Uterus (tissue), 4 donors: ENCODE measurements around the gene HSPA12A. TPM values are rescaled to one million over a fixed set of nuclear protein-coding genes. Genes with fewer than 3 reads are reported as not detected.

Source experiments
- DNase-seq, 2 donors: peaks; one replicate each; pipeline ENCODE4 v3.0.0-alpha.2; 2019 to 2020
- H3K27ac ChIP-seq, 2 donors: fragments of 200-600 bp; sonication (generic); 1 replicate in 1 of 2; 2 replicates in 1 of 2; pipeline ENCODE4 v1.5.1; 2016 to 2018
- H3K27me3 ChIP-seq, 2 donors: fragments of 200-600 bp; sonication (generic); one replicate each; pipeline ENCODE4 v1.5.1; 2018 to 2019; ENCODE audit warnings: control low read depth in 1 of 2
- H3K36me3 ChIP-seq, 2 donors: fragments of 200-600 bp; sonication (generic); one replicate each; pipeline ENCODE4 v1.5.1; 2019; ENCODE audit warnings: control low read depth in 1 of 2
- H3K4me1 ChIP-seq, 2 donors: fragments of 200-600 bp; sonication (generic); one replicate each; pipeline ENCODE4 v1.5.1; 2018 to 2019; ENCODE audit warnings: control low read depth in 1 of 2
- H3K4me3 ChIP-seq, 2 donors: fragments of 200-600 bp; sonication (generic); 1 replicate in 1 of 2; 2 replicates in 1 of 2; pipeline ENCODE4 v1.5.1; 2018 to 2019; ENCODE audit warnings: mild to moderate bottlenecking in 1 of 2
- H3K9me3 ChIP-seq, 2 donors: fragments of 200-600 bp; sonication (generic); one replicate each; pipeline ENCODE4 v1.5.1; 2019; ENCODE audit warnings: control low read depth in 1 of 2
- POLR2A ChIP-seq, 2 donors: fragments of 450-650 bp; IDR thresholded peaks; one replicate each; pipeline ENCODE4 v1.6.1; 2016; ENCODE audit warnings: antibody characterized with exemption in 2 of 2, mild to moderate bottlenecking in 1 of 2, moderate library complexity in 1 of 2
- intact Hi-C: fragments of 100-400 bp; cut with DNase I; formaldehyde crosslinking; loops from one replicate; pipeline ENCODE4 v1.15.1; 2023; ENCODE audit warnings: low total_unique reads
- total RNA-seq, 4 donors: library from RNA; depleted of rRNA in 3 of 4; stranded (reverse); fragments of >200 nt in 3 of 4; gene quantifications; one replicate each; pipeline versions ENCODE4 v1.1.0 to v1.2.4, GENCODE V29; 2014 to 2023
- TF ChIP-seq, protein P1 (sequence below), 4 experiments: fragments of 200-600 bp in 2 of 4; fragments of 450-650 bp in 2 of 4; sonication (generic) in 2 of 4; IDR thresholded peaks; one replicate each; pipeline ENCODE4 v1.5.1; 2016 to 2019; ENCODE audit warnings: antibody characterized with exemption in 4 of 4, mild to moderate bottlenecking in 2 of 4, moderate library complexity in 1 of 4
- donor health status: DM: yes; HTN: yes; CAD: no.

Gene HSPA12A
- total RNA-seq, 4 donors from 2014 or later, result 4.9 to 32.0 (median 16.0) TPM

DNA sequence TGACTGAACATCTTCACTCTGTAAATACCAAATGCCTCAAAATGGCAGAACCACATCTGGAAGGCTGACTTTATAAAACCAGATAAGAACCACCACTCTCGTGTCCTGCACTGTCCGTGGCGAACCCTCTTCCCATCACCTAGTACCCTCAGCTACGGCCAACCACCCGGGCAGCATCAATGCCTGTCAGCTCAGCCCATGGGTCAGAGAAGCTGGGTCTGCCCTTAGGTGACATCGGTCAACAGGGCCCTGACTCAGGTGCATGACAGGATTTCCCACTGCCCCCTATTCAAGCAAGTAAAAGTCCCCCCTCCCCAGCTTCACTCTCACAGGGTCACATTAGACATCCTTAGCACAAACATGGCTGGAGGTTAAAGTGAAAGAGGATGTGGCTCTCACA, 56.6 kb downstream of the HSPA12A start:
- Histone ChIP-seq H3K9me3 (no peaks in the 10 kb centered on the region), H3K4me3 (no peak overlapping the region), H3K36me3 (no peaks in the 10 kb centered on the region), H3K27ac (no peak overlapping the region), H3K27me3 (no peaks in the 10 kb centered on the region), H3K4me1 (peaks cover 3 to 9% of the 10 kb centered on the region in 2 donors)
- DNase-seq, result no peak
- TF ChIP-seq POLR2A (IDR thresholded peaks at IDR 0.05), result no peak
- TF ChIP-seq, protein P1, sequence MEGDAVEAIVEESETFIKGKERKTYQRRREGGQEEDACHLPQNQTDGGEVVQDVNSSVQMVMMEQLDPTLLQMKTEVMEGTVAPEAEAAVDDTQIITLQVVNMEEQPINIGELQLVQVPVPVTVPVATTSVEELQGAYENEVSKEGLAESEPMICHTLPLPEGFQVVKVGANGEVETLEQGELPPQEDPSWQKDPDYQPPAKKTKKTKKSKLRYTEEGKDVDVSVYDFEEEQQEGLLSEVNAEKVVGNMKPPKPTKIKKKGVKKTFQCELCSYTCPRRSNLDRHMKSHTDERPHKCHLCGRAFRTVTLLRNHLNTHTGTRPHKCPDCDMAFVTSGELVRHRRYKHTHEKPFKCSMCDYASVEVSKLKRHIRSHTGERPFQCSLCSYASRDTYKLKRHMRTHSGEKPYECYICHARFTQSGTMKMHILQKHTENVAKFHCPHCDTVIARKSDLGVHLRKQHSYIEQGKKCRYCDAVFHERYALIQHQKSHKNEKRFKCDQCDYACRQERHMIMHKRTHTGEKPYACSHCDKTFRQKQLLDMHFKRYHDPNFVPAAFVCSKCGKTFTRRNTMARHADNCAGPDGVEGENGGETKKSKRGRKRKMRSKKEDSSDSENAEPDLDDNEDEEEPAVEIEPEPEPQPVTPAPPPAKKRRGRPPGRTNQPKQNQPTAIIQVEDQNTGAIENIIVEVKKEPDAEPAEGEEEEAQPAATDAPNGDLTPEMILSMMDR (IDR thresholded peaks at IDR 0.05), result no peak
- intact Hi-C loops, result loop anchor here (10.0 kb wide), 1 partner anchor 489 kb away; no protein-coding TSS in a partner anchor

DNA sequence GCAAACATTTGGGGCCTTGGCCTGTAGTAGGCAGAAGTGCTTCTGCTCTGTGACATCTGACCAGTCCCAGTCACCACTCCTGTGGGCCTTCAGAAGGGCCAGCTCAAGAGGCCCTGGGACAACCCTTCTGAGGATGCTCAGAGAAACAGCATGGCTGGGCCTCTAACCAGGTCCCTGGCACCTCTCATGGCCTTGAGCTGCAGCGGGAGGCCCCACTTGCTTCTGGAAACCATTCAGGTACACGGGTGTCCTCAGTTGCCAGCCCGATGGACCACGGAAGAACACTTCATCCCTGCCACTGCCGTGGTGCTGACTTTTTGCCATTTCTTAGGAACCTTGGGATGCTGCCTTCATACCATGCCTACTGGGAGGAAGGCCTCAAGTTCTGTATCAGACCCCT, 57.6 kb downstream of the HSPA12A start:
- Histone ChIP-seq H3K9me3 (no peaks in the 10 kb centered on the region), H3K27ac (no peak overlapping the region), H3K36me3 (no peaks in the 10 kb centered on the region), H3K4me1 (peaks cover 3 to 5% of the 10 kb centered on the region in 2 donors), H3K4me3 (no peak overlapping the region), H3K27me3 (no peaks in the 10 kb centered on the region)
- no peak for DNase-seq
- no peak for TF ChIP-seq POLR2A (IDR thresholded peaks at IDR 0.05)
- TF ChIP-seq, protein P1 (IDR thresholded peaks at IDR 0.05), result no peak
- intact Hi-C loops, result loop anchor here (5.0 to 10.0 kb wide), 2 partner anchors 103 to 490 kb away; no protein-coding TSS in a partner anchor

DNA sequence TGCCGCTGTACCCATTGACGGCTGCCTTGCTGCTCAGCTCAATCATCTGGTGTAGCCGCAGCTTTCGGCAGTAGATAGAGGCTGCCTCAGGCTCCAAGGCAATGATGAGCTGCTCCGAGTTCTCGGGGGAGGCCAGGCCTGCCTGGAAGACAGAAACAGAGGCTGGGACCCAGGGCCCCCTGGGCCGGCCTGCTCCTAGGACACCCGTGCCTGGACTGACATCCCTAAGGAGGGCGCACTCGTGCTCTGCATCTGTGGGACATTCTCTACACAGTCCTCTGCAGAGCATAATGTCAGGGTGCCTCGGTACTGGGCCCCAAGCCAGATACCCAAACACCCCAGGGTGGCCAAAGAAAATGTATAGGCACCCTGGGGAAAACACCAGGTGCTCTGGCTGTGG, 58.5 kb downstream of the HSPA12A start:
- H3K36me3 ChIP-seq, result no peaks in the 10 kb centered on the region
- no peak overlapping the region for H3K27ac ChIP-seq

DNA sequence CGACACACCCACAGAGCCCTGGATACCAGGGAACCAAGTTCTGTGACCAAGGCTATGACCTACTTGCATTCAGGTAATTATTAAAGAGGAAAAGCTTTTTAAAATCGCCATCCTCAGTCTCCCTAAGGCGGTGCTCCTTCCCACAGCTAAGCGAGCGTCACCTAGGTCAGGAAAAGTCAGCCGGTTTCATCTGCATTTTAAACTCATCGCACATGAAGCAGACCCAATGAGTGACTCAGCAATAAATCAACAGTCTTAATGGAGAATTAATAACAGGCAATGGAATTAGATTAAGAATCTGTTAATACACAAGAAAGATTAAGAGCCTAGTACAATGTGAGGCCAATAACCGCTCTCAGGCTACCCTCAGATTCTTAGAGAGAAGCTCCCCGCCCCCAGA, 59.2 kb downstream of the HSPA12A start:
- no peak for TF ChIP-seq POLR2A (IDR thresholded peaks at IDR 0.05)
- TF ChIP-seq, protein P1 (IDR thresholded peaks at IDR 0.05), result no peak
- no peak for DNase-seq
- Histone ChIP-seq H3K36me3 (no peaks in the 10 kb centered on the region), H3K4me1 (no peaks in the 10 kb centered on the region), H3K27ac (no peak overlapping the region), H3K9me3 (no peaks in the 10 kb centered on the region), H3K27me3 (no peaks in the 10 kb centered on the region), H3K4me3 (no peak overlapping the region)
- intact Hi-C loops, result loop anchor here (5.0 to 10.0 kb wide), 2 partner anchors 104 to 492 kb away; no protein-coding TSS in a partner anchor

More for the DNA sequence above, 58.5 kb downstream of the HSPA12A start:
- no peak overlapping the region for H3K4me3 ChIP-seq
- H3K9me3 ChIP-seq, result no peaks in the 10 kb centered on the region
- no peaks in the 10 kb centered on the region for H3K27me3 ChIP-seq
- intact Hi-C loops, result loop anchor here (5.0 to 10.0 kb wide), 2 partner anchors 103 to 491 kb away; no protein-coding TSS in a partner anchor
- TF ChIP-seq POLR2A (IDR thresholded peaks at IDR 0.05), result no peak
- TF ChIP-seq, protein P1 (IDR thresholded peaks at IDR 0.05), result no peak
- H3K4me1 ChIP-seq, result peaks cover 0 to under 1% of the 10 kb centered on the region in 2 donors
- DNase-seq, result no peak

DNA sequence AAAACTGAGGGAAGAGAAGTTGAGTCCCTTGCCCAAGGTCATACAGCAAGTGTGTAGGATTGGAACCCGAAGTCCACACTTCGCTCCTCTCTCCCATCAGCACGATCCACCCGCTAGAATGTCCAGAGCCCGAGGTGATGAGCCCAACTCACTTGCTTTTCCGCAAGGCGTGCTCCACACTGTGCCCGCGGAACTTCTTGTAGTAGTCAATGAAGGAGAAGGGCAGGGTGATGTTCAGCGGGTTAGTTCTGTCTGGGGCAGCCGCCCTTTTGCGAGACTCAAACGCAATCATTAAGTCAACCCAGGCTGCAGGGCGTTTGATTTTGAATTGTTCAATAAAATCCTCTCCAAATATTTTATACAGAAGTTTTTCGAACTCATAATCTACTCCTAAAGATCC, 63.0 kb downstream of the HSPA12A start:
- Histone ChIP-seq H3K4me1 (no peaks in the 10 kb centered on the region), H3K4me3 (no peak overlapping the region), H3K9me3 (no peaks in the 10 kb centered on the region), H3K27me3 (no peaks in the 10 kb centered on the region), H3K36me3 (no peaks in the 10 kb centered on the region), H3K27ac (no peak overlapping the region)
- TF ChIP-seq, protein P1 (IDR thresholded peaks at IDR 0.05), result no peak
- no peak for TF ChIP-seq POLR2A (IDR thresholded peaks at IDR 0.05)
- DNase-seq, result no peak
- intact Hi-C loops, result no loop called here
